ENCODE data around the gene IRX4. TPM values are rescaled to one million over a fixed set of nuclear protein-coding genes. Genes with fewer than 3 reads are reported as not detected.

IRX4 gene
- total RNA-seq, 1 donor from 2014 or later: 18.6 TPM

DNA sequence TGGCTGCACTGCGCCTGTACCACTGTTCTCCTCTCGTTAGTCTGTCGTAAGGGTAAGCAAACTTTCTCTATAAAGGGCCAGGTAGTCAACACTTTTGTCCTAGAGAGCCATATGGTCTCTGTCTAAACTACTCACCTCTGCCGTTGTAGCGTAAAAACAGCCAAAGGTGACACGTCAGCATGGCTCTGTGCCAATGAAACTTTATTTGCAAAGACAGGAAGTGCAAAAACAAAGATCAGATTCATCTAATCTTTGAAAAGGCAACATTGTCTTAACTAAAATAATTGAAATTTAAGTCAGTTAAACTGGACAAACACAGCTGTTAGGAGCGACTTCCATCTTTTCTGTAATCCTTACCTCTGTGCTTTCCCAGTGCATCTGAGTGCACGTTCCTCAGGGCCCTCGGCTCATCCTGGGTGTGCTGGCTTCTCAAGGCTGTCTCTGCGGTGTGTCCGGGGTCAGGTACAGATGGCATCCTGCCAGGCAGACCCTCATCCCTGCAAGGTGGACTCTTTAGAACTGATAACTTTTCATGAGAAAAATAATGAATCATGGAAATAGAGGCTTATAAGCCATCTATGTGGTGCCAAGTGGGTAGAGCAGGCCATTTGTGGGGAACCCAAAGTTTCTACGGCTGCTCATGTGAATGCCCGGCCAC lies 35.2 kb upstream of the IRX4 start:
- Histone ChIP-seq H3K4me3 (no peak overlapping the region), H3K4me1 (no peaks in the 10 kb centered on the region), H3K9me3 (replicated peaks) (peaks cover 13% of the 10 kb centered on the region), H3K27me3 (ENCODE audit: low read depth) (peaks cover 10% of the 10 kb centered on the region), H3K27ac (replicated peaks) (no peak overlapping the region), H3K36me3 (no peaks in the 10 kb centered on the region)
- TF ChIP-seq, protein P1, sequence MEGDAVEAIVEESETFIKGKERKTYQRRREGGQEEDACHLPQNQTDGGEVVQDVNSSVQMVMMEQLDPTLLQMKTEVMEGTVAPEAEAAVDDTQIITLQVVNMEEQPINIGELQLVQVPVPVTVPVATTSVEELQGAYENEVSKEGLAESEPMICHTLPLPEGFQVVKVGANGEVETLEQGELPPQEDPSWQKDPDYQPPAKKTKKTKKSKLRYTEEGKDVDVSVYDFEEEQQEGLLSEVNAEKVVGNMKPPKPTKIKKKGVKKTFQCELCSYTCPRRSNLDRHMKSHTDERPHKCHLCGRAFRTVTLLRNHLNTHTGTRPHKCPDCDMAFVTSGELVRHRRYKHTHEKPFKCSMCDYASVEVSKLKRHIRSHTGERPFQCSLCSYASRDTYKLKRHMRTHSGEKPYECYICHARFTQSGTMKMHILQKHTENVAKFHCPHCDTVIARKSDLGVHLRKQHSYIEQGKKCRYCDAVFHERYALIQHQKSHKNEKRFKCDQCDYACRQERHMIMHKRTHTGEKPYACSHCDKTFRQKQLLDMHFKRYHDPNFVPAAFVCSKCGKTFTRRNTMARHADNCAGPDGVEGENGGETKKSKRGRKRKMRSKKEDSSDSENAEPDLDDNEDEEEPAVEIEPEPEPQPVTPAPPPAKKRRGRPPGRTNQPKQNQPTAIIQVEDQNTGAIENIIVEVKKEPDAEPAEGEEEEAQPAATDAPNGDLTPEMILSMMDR (IDR thresholded peaks at IDR 0.05; ENCODE audit: borderline replicate concordance): no peak
- intact Hi-C loops (cut with micrococcal nuclease): no loop called here
- no peak for DNase-seq

DNA sequence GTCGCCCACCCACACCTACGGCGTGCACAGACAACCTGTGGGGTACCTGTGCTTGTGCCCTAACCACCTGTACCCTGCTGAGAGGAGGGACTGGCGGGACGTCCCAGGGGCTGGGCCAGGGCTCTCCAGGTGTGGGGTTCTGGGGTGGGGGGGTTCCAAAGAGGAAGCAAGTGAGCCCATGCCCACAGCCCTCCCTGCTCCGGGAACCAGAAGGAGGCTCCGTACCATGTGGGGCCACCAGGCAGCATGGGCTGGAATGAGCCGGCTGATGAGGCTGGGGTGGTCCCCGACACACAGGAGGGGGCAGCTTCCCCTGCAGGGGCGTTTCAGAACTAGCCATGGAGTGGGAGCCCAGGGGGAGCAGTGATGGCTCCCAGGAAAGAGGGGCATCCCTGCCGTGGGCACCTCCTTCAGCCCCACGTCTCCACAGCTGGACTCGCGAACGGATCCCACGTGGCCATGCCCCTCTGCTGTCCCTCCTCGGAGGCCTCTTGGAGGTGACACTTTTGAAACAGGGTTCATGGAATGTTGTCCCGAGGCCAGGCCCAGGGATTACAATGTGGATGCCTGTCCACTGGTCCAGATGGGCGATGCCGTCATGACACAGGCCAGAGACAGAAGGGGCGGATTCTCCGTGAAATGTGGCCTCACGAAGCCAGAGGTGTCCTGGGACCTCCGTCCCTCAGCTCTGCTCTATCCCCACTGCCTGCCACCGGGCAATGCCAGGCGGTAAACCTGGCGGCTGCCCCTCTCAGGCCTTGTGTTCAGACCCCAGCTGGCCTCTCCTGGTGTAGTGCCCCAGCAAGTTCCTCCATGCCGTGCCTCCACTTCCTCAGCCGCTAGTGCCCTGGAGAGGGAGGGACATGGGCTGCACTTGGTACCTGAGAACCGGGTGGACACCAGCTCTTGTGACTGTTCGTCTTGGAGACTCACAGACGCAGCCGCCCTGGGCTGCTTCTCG lies 33.6 kb upstream of the IRX4 start:
- no peak overlapping the region for H3K4me3 ChIP-seq
- DNase-seq: no peak
- H3K36me3 ChIP-seq: no peaks in the 10 kb centered on the region
- TF ChIP-seq, protein P1 (IDR thresholded peaks at IDR 0.05; ENCODE audit: borderline replicate concordance): no peak
- peaks cover 10% of the 10 kb centered on the region for H3K27me3 ChIP-seq (ENCODE audit: low read depth)
- H3K27ac ChIP-seq (replicated peaks): no peak overlapping the region
- intact Hi-C loops (cut with micrococcal nuclease): no loop called here
- H3K9me3 ChIP-seq (replicated peaks): peaks cover 13% of the 10 kb centered on the region
- no peaks in the 10 kb centered on the region for H3K4me1 ChIP-seq

DNA sequence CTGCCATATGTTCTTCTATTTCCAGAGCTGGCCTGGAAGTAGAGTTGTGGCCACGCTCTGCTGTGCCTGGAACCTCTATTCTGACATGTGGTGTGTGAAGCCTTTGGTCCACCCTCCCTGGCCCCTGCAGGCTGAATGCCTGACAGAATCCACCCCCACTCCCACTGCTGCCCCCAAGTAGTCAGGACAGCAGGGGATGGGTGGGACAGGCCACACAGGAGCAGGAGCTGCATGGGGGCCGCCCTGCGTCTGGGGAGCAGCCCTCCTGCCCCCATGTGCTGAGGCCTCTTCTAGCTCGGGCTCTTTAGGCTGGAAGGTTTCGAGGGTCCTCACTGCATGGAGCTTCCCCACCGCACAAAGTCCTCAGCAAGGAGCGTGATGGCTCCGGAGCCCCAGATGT lies 32.6 kb upstream of the IRX4 start:
- intact Hi-C loops (cut with micrococcal nuclease): no loop called here
- H3K9me3 ChIP-seq (replicated peaks): peaks cover 13% of the 10 kb centered on the region
- no peak for DNase-seq
- H3K27me3 ChIP-seq (ENCODE audit: low read depth): peaks cover 10% of the 10 kb centered on the region
- no peaks in the 10 kb centered on the region for H3K36me3 ChIP-seq
- TF ChIP-seq, protein P1 (IDR thresholded peaks at IDR 0.05; ENCODE audit: borderline replicate concordance): no peak
- H3K4me3 ChIP-seq: no peak overlapping the region
- no peak overlapping the region for H3K27ac ChIP-seq (replicated peaks)
- H3K4me1 ChIP-seq: no peaks in the 10 kb centered on the region

DNA sequence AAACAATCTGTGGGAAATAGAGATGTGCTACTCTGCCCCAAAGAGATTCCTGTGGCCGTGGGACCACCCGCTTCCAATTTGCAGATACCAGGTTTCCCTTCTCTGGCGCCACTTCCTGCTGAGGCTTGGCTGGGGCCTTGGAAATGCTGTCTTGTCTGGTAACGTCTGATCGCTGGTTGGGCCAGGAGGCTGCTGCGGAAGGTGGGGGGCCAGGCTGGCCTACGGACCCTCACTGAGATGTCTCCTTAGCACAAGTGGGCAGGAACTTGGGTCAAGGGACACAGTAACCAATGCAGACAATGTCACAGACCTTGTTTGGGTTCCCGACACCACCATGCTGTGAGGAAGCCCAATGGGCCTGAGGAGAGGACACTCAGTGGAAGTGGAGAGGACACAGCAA lies 31.7 kb upstream of the IRX4 start:
- TF ChIP-seq, protein P1 (IDR thresholded peaks at IDR 0.05; ENCODE audit: borderline replicate concordance): no peak
- no peaks in the 10 kb centered on the region for H3K36me3 ChIP-seq
- H3K4me1 ChIP-seq: no peaks in the 10 kb centered on the region
- H3K27ac ChIP-seq (replicated peaks): no peak overlapping the region
- H3K9me3 ChIP-seq (replicated peaks): peaks cover 13% of the 10 kb centered on the region
- intact Hi-C loops (cut with micrococcal nuclease): no loop called here
- no peak overlapping the region for H3K4me3 ChIP-seq
- H3K27me3 ChIP-seq (ENCODE audit: low read depth): peaks cover 10% of the 10 kb centered on the region
- no peak for DNase-seq

DNA sequence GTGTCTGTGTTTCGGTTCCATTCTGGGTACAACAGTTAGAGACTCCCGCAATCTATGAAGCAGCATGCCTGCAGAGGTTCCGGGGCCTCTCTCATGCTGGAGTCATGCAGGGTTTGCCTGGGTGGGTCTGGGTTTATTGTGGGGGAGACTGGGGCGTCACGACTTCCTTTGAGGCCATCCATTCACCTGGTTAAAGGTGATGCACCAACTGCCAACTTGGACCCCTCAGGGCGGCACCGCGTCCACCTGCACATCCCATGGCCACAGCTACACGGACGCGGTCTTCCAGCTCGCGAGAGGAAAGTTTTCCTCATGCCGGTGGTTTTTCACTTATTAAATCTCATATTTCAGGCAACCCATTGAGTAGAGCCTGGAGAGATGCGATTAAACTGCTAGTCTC lies 30.9 kb upstream of the IRX4 start:
- no peak overlapping the region for H3K4me3 ChIP-seq
- intact Hi-C loops (cut with micrococcal nuclease): no loop called here
- DNase-seq: no peak
- no peak overlapping the region for H3K27ac ChIP-seq (replicated peaks)
- H3K9me3 ChIP-seq (replicated peaks): peaks cover 13% of the 10 kb centered on the region
- peaks cover 10% of the 10 kb centered on the region for H3K27me3 ChIP-seq (ENCODE audit: low read depth)
- no peaks in the 10 kb centered on the region for H3K36me3 ChIP-seq
- TF ChIP-seq, protein P1 (IDR thresholded peaks at IDR 0.05; ENCODE audit: borderline replicate concordance): no peak
- H3K4me1 ChIP-seq: no peaks in the 10 kb centered on the region
